Thoracic aorta (tissue), 2 donors: ENCODE data around the gene PARD3. TPM values are rescaled to one million over a fixed set of nuclear protein-coding genes. Genes with fewer than 3 reads are reported as not detected.

Experiments used
- ATAC-seq: fragments of 150-250 bp; one replicate; pipeline ENCODE4 v1.8.0; 2017; ENCODE audit warnings: low read depth; ENCODE audit not compliant: insufficient number of reproducible peaks, low FRiP score
- DNase-seq: peaks from one replicate; pipeline ENCODE4 v3.0.0-alpha.2; 2020; ENCODE audit warnings: low spot score
- H3K27ac ChIP-seq, 2 donors: fragments of 200-600 bp; sonication (generic); 1 replicate in 1 of 2; 2 replicates in 1 of 2; pipeline ENCODE4 v1.5.1; 2016; ENCODE audit warnings: mild to moderate bottlenecking in 2 of 2, moderate library complexity in 2 of 2
- H3K27me3 ChIP-seq: fragments of 200-600 bp; sonication (generic); replicated peaks from 2 replicates; pipeline ENCODE4 v1.6.0; 2016; ENCODE audit warnings: mild to moderate bottlenecking; ENCODE audit not compliant: insufficient read depth
- H3K36me3 ChIP-seq: fragments of 200-600 bp; sonication (generic); one replicate; pipeline ENCODE4 v1.5.1; 2016
- H3K4me1 ChIP-seq, 2 donors: fragments of 200-600 bp; sonication (generic); 1 replicate in 1 of 2; 2 replicates in 1 of 2; pipeline versions ENCODE4 v1.5.1 to v1.6.0; 2016; ENCODE audit warnings: low read depth in 2 of 2, mild to moderate bottlenecking in 1 of 2; ENCODE audit not compliant: control insufficient read depth in 1 of 2
- H3K4me3 ChIP-seq: fragments of 200-600 bp; sonication (generic); 2 replicates; pipeline ENCODE4 v1.5.1; 2016; ENCODE audit warnings: mild to moderate bottlenecking
- H3K9me3 ChIP-seq: fragments of 200-600 bp; sonication (generic); 2 replicates; pipeline ENCODE4 v1.5.1; 2016
- CTCF ChIP-seq: fragments of 200-600 bp; sonication (generic); IDR thresholded peaks from one replicate; pipeline ENCODE4 v1.5.1; 2019; ENCODE audit warnings: antibody characterized with exemption
- total RNA-seq, 2 donors: library from RNA; depleted of rRNA; stranded (reverse); fragments of >200 nt; gene quantifications; one replicate each; pipeline versions ENCODE4 v1.1.0 to v1.2.3, GENCODE V29; 2016

The PARD3 gene
- total RNA-seq, 2 donors from 2014 or later: 16.7 to 34.5 TPM

DNA sequence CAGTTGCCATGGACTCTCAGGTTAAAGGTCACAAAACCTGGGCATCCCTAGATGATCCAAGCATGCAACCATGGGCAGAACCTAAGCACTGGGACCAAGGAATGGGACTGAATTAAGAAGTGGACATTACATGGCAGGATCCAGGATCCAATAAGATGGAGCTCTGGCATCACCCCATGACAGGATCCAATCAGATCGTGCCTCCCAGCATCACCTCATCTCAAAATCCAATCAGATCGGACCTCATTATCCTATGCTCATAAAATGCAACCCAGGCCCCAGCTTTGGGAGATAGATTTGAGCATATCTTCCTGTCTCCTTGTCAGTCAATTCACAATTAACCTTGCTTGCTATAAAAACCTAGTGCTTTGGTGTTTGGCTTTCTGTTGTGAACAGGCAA is 616.1 kb downstream of the PARD3 start:
- no peak for TF ChIP-seq CTCF
- Histone ChIP-seq H3K36me3 (no peaks in the 10 kb centered on the region), H3K9me3 (no peaks in the 10 kb centered on the region), H3K4me1 (no peaks in the 10 kb centered on the region), H3K27me3 (no peaks in the 10 kb centered on the region), H3K4me3 (no peak overlapping the region), H3K27ac (no peak overlapping the region)
- ATAC-seq (no peak), DNase-seq (no peak)

DNA sequence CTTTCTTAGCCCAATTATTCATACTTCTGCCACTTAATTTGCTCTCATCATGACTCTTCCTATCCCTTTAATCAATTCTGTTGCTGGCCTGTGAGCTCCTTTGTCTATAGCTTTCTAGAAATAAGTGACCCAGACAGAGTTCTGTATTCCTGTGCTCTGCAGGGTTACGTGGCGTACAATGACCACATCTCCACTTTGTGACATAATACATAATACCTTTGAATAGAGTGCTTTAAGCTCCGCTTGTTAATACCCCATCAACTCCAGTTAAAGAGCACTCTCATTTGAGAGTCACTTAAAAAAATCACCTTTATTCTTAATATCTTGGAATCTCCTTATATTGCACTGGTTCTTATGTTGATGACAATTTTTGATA is 619.0 kb downstream of the PARD3 start:
- ATAC-seq (no peak), DNase-seq (no peak)
- Histone ChIP-seq H3K36me3 (no peaks in the 10 kb centered on the region), H3K27ac (no peak overlapping the region), H3K4me3 (no peak overlapping the region), H3K9me3 (no peaks in the 10 kb centered on the region), H3K4me1 (no peaks in the 10 kb centered on the region), H3K27me3 (no peaks in the 10 kb centered on the region)
- no peak for TF ChIP-seq CTCF

DNA sequence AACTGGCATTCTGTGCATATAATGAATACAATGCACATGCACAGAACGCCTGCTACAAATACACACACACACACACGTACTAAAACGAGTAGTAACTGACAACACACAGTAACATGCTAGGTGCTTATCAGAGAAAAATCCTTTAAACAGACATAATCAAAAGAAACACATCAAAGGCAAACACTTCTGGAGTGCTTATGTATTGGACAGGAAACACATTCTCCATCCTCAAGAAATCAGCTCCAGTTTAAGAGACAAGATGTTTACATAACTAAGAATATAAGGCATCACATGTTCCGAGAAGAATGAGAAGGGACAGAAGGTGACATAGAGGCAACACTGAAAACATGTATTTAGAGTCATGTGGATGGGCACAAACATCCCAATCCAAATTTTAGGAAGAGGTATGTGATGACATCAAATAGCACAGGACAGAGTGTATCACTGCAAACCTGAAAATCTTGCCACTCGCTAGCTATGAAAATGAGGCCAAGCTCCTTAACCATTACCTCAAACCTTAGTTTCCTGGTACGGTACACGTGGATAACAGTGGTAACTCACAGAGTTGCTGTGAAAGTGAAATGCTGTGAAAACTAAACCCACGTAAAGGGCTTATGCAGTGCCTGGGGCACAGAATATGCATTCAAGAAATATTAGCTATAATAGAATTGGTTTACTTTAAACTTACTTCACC is 619.6 kb downstream of the PARD3 start:
- Histone ChIP-seq H3K4me3 (no peak overlapping the region), H3K27ac (no peak overlapping the region), H3K36me3 (no peaks in the 10 kb centered on the region), H3K27me3 (no peaks in the 10 kb centered on the region), H3K4me1 (no peaks in the 10 kb centered on the region), H3K9me3 (no peaks in the 10 kb centered on the region)
- DNase-seq (no peak), ATAC-seq (no peak)
- no peak for TF ChIP-seq CTCF

- TF ChIP-seq CTCF: no peak
- DNase-seq: no peak
- H3K36me3 ChIP-seq: no peaks in the 10 kb centered on the region
- H3K4me3 ChIP-seq: no peak overlapping the region
- no peaks in the 10 kb centered on the region for H3K27me3 ChIP-seq
- H3K27ac ChIP-seq: no peak overlapping the region
- ATAC-seq: no peak
- no peaks in the 10 kb centered on the region for H3K4me1 ChIP-seq
- H3K9me3 ChIP-seq: no peaks in the 10 kb centered on the region
Observed at GRCh38 chr10:34193931-34194626, 621.0 kb downstream of the PARD3 start.

DNA sequence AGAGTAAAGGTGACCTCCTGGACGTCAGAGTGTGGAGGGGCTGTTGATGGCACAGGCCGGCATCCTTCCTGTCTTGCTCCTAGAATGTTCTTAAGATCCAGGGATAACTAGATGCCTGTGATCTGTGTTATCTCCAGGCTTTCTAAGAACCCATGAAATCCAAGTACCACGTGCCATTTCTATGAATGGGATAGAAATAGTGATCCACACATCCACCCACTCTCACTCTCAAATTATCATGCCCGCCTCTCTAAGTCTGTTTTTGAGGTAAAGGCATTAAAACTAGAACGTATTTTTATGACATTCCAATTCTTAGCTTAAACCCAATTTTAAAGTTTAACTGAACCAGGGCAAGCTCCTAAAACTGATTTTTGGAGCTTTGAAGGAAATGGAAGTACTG is 622.5 kb downstream of the PARD3 start:
- DNase-seq: no peak

More for the DNA sequence above, 622.5 kb downstream of the PARD3 start:
- H3K4me3 ChIP-seq: no peak overlapping the region
- no peaks in the 10 kb centered on the region for H3K27me3 ChIP-seq
- H3K9me3 ChIP-seq: no peaks in the 10 kb centered on the region
- H3K4me1 ChIP-seq: no peaks in the 10 kb centered on the region
- H3K27ac ChIP-seq: no peak overlapping the region
- no peak for ATAC-seq
- no peak for TF ChIP-seq CTCF
- no peaks in the 10 kb centered on the region for H3K36me3 ChIP-seq
